ENCODE results near the gene FOXL3.

Gene FOXL3

GRCh38 chr7:314853-315252, 24.9 kb downstream of the FOXL3 start:
- Histone ChIP-seq H3F3A (ENCODE audit: insufficient read depth) (no peaks in the 10 kb centered on the region), H4K20me1 (ENCODE audit: low read depth, low read length) (no peaks in the 10 kb centered on the region), H3K36me3 (ENCODE audit: low read length) (no peaks in the 10 kb centered on the region), H2AFZ (ENCODE audit: low read depth, low read length, severe bottlenecking) (no peak overlapping the region), H3K27ac (ENCODE audit: low read depth, low read length) (no peak overlapping the region), H3K79me2 (ENCODE audit: insufficient read depth, low read length) (no peaks in the 10 kb centered on the region), H3K9me2 (replicated peaks; ENCODE audit: insufficient read depth, low read length) (no peaks in the 10 kb centered on the region), H3K27me3 (ENCODE audit: low read length) (no peaks in the 10 kb centered on the region), H3K4me2 (ENCODE audit: low read depth, low read length, poor library complexity, severe bottlenecking) (no peak overlapping the region), H3K9me3 (ENCODE audit: insufficient read depth, low read length) (no peaks in the 10 kb centered on the region), H3K9ac (ENCODE audit: low read length) (no peak overlapping the region), H3K4me3 (ENCODE audit: insufficient read depth, low read length, poor library complexity, severe bottlenecking) (no peak overlapping the region)
- TF ChIP-seq CTCF (IDR thresholded peaks at IDR 0.05; ENCODE audit: insufficient read depth, low read length, poor library complexity, severe bottlenecking), result no peak
- no peak for TF ChIP-seq EZH2phosphoT487 (conservative IDR thresholded peaks at IDR 0.05; ENCODE audit: low read length)

- H3K27me3 ChIP-seq (ENCODE audit: low read length), result 0 out of 2 replicates have a peak, but pooled peaks cover 3% of the 10 kb centered on the region
- H2AFZ ChIP-seq (ENCODE audit: low read depth, low read length, severe bottlenecking), result no peak overlapping the region
- no peaks in the 10 kb centered on the region for H3K9me2 ChIP-seq (replicated peaks; ENCODE audit: insufficient read depth, low read length)
- no peak overlapping the region for H3K9ac ChIP-seq (ENCODE audit: low read length)
- H3F3A ChIP-seq (ENCODE audit: insufficient read depth), result no peaks in the 10 kb centered on the region
- no peaks in the 10 kb centered on the region for H3K9me3 ChIP-seq (ENCODE audit: insufficient read depth, low read length)
- H3K36me3 ChIP-seq (ENCODE audit: low read length), result no peaks in the 10 kb centered on the region
- no peaks in the 10 kb centered on the region for H4K20me1 ChIP-seq (ENCODE audit: low read depth, low read length)
- H3K27ac ChIP-seq (ENCODE audit: low read depth, low read length), result no peak overlapping the region
- no peak overlapping the region for H3K4me3 ChIP-seq (ENCODE audit: insufficient read depth, low read length, poor library complexity, severe bottlenecking)
- H3K79me2 ChIP-seq (ENCODE audit: insufficient read depth, low read length), result no peaks in the 10 kb centered on the region
- H3K4me2 ChIP-seq (ENCODE audit: low read depth, low read length, poor library complexity, severe bottlenecking), result no peak overlapping the region
- TF ChIP-seq EZH2phosphoT487 (conservative IDR thresholded peaks at IDR 0.05; ENCODE audit: low read length) (no peak), CTCF (IDR thresholded peaks at IDR 0.05; ENCODE audit: insufficient read depth, low read length, poor library complexity, severe bottlenecking) (no peak)
Measured at GRCh38 chr7:315516-316265, 25.7 kb downstream of the FOXL3 start.

GRCh38 chr7:317643-318405, 27.9 kb downstream of the FOXL3 start:
- H3K4me3 ChIP-seq (ENCODE audit: insufficient read depth, low read length, poor library complexity, severe bottlenecking), result no peak overlapping the region
- TF ChIP-seq CTCF (IDR thresholded peaks at IDR 0.05; ENCODE audit: insufficient read depth, low read length, poor library complexity, severe bottlenecking) (no peak), EZH2phosphoT487 (conservative IDR thresholded peaks at IDR 0.05; ENCODE audit: low read length) (no peak)
- H4K20me1 ChIP-seq (ENCODE audit: low read depth, low read length), result no peaks in the 10 kb centered on the region
- no peaks in the 10 kb centered on the region for H3F3A ChIP-seq (ENCODE audit: insufficient read depth)
- 0 out of 2 replicates have a peak, but pooled peaks cover 3% of the 10 kb centered on the region for H3K27me3 ChIP-seq (ENCODE audit: low read length)
- H2AFZ ChIP-seq (ENCODE audit: low read depth, low read length, severe bottlenecking), result no peak overlapping the region
- no peaks in the 10 kb centered on the region for H3K9me2 ChIP-seq (replicated peaks; ENCODE audit: insufficient read depth, low read length)
- no peaks in the 10 kb centered on the region for H3K9me3 ChIP-seq (ENCODE audit: insufficient read depth, low read length)
- H3K27ac ChIP-seq (ENCODE audit: low read depth, low read length), result no peak overlapping the region
- no peak overlapping the region for H3K4me2 ChIP-seq (ENCODE audit: low read depth, low read length, poor library complexity, severe bottlenecking)
- H3K79me2 ChIP-seq (ENCODE audit: insufficient read depth, low read length), result no peaks in the 10 kb centered on the region
- H3K9ac ChIP-seq (ENCODE audit: low read length), result no peak overlapping the region
- H3K36me3 ChIP-seq (ENCODE audit: low read length), result no peaks in the 10 kb centered on the region

Measured in SU-DHL-6 (cell line).